GM06990 (cell line): ENCODE measurements around the gene PRDM2.

ENCODE experiments used
- DNase-seq: peaks from one replicate; pipeline ENCODE4 v3.0.0-alpha.2; 2011; ENCODE audit not compliant: insufficient read length; ENCODE audit errors: extremely low read depth
- H3K27me3 ChIP-seq: replicated peaks from 2 replicates; pipeline ENCODE4 v1.6.0; 2011; ENCODE audit warnings: low read length; ENCODE audit not compliant: control insufficient read depth, insufficient read depth
- H3K36me3 ChIP-seq: 2 replicates; pipeline ENCODE4 v1.5.1; 2011; ENCODE audit warnings: low read length; ENCODE audit not compliant: control insufficient read depth, insufficient read depth
- H3K4me3 ChIP-seq: replicated peaks from 2 replicates; pipeline ENCODE4 v1.5.1; 2011; ENCODE audit warnings: low read depth, mild to moderate bottlenecking, control low read depth, low read length
- CTCF ChIP-seq: IDR thresholded peaks from 2 replicates; pipeline ENCODE4 v1.5.1; 2011; ENCODE audit warnings: low read length, control low read depth, mild to moderate bottlenecking, inconsistent platforms; ENCODE audit not compliant: insufficient read depth, poor library complexity, severe bottlenecking

Gene PRDM2

GRCh38 chr1:13860031-13860430 lies 160.0 kb downstream of the PRDM2 start:
- Histone ChIP-seq H3K4me3 (no peak overlapping the region), H3K36me3 (no peaks in the 10 kb centered on the region), H3K27me3 (no peaks in the 10 kb centered on the region; the same call in 1 of the 2 replicates)
- DNase-seq = no peak
- no peak for TF ChIP-seq CTCF

- DNase-seq = no peak
- no peak overlapping the region for H3K4me3 ChIP-seq
- no peak for TF ChIP-seq CTCF
- H3K36me3 ChIP-seq = no peaks in the 10 kb centered on the region
- H3K27me3 ChIP-seq = no peaks in the 10 kb centered on the region; the same call in 1 of the 2 replicates
These were observed 164.8 kb downstream of the PRDM2 start for GRCh38 chr1:13864760-13865159.

GRCh38 chr1:13865851-13866250 lies 165.9 kb downstream of the PRDM2 start:
- H3K27me3 ChIP-seq = no peaks in the 10 kb centered on the region; the same call in 1 of the 2 replicates
- no peak for DNase-seq
- H3K4me3 ChIP-seq = no peak overlapping the region
- no peaks in the 10 kb centered on the region for H3K36me3 ChIP-seq
- no peak for TF ChIP-seq CTCF

GRCh38 chr1:13867603-13868002 lies 167.6 kb downstream of the PRDM2 start:
- Histone ChIP-seq H3K27me3 (no peaks in the 10 kb centered on the region; the same call in 1 of the 2 replicates), H3K4me3 (no peak overlapping the region), H3K36me3 (no peaks in the 10 kb centered on the region)
- DNase-seq = no peak
- TF ChIP-seq CTCF = no peak

- H3K36me3 ChIP-seq = no peaks in the 10 kb centered on the region
- no peaks in the 10 kb centered on the region for H3K27me3 ChIP-seq
- no peak overlapping the region for H3K4me3 ChIP-seq
- no peak for DNase-seq
- no peak for TF ChIP-seq CTCF
These were observed 169.3 kb downstream of the PRDM2 start for GRCh38 chr1:13869172-13869797.

GRCh38 chr1:13871413-13871812 lies 171.4 kb downstream of the PRDM2 start:
- no peaks in the 10 kb centered on the region for H3K36me3 ChIP-seq
- DNase-seq = no peak
- no peak overlapping the region for H3K4me3 ChIP-seq
- H3K27me3 ChIP-seq = no peaks in the 10 kb centered on the region
- TF ChIP-seq CTCF = no peak
